Measurements from ENCODE around the gene P2RX3. TPM values are rescaled to one million over a fixed set of nuclear protein-coding genes. Genes with fewer than 3 reads are reported as not detected.

Gene P2RX3
- total and polyA plus RNA-seq, 10 donors: not detected

GRCh38 chr11:57323855-57324153 is 14.3 kb upstream of the P2RX3 start:
- TF ChIP-seq POLR2A (IDR thresholded peaks at IDR 0.05) (no peak), CTCF (IDR thresholded peaks at IDR 0.05 in 8 of 11, conservative IDR thresholded peaks at IDR 0.05 in 3 of 11) (no peak), POLR2AphosphoS5 (IDR thresholded peaks at IDR 0.05) (peak in 1 of 3 donors; percentile 4)
- 49 to 56% (median 50%) methylated on average over 8 to 9 of the region's 9 CpGs for WGBS, 5 donors
- intact Hi-C loops (cut with DNase I; ENCODE audit: low total_unique reads): no loop called here
- H3K27ac ChIP-seq: peak overlapping the region in 7 of 8 donors; percentile 89 to 96 (median 93)
- no peak for DNase-seq
- H3K36me3 ChIP-seq: peaks cover 0 to 45% (median 24%) of the 10 kb centered on the region in 6 donors
- H3K27me3 ChIP-seq (replicated peaks in 1 of 7): no peaks in the 10 kb centered on the region
- no peaks in the 10 kb centered on the region for H3K9me3 ChIP-seq
- peak overlapping the region; percentile 56 to 90 (median 70) for H3K4me3 ChIP-seq
- peaks cover 9 to 74% (median 45%) of the 10 kb centered on the region in 6 donors for H3K4me1 ChIP-seq

- H3K27ac ChIP-seq: peak overlapping the region; percentile 57 to 96 (median 92)
- peak; percentile 89 for DNase-seq
- peaks cover 9 to 69% (median 43%) of the 10 kb centered on the region in 6 donors for H3K4me1 ChIP-seq
- intact Hi-C loops (cut with DNase I; ENCODE audit: low total_unique reads): no loop called here
- peak overlapping the region; percentile 56 to 90 (median 70) for H3K4me3 ChIP-seq
- H3K36me3 ChIP-seq: peaks cover 0 to 46% (median 28%) of the 10 kb centered on the region in 6 donors
- no peaks in the 10 kb centered on the region for H3K27me3 ChIP-seq (replicated peaks in 1 of 7)
- no peaks in the 10 kb centered on the region for H3K9me3 ChIP-seq
- peak in 1 of 3 donors; percentile 23 for TF ChIP-seq POLR2AphosphoS5 (IDR thresholded peaks at IDR 0.05)
- no peak for TF ChIP-seq CTCF (IDR thresholded peaks at IDR 0.05 in 8 of 11, conservative IDR thresholded peaks at IDR 0.05 in 3 of 11)
- WGBS, 5 donors: 3 to 19% (median 4%) methylated on average over 19 to 60 of the region's 64 CpGs
Observed at GRCh38 chr11:57324154-57324885, 13.8 kb upstream of the P2RX3 start.

GRCh38 chr11:57324886-57325734 is 13.0 kb upstream of the P2RX3 start, which contains the start of gene TNKS1BP1:
TNKS1BP1 (minus strand) TSS chr11:57324952; CDS start chr11:57321885, 3,067 bp downstream.
- peaks cover 9 to 63% (median 42%) of the 10 kb centered on the region in 6 donors for H3K4me1 ChIP-seq
- WGBS, 5 donors: 2 to 4% (median 2%) methylated on average over 17 to 61 of the region's 61 CpGs
- TF ChIP-seq POLR2A (IDR thresholded peaks at IDR 0.05): peak in 1 of 3 donors; percentile 37
- peak in 1 of 11 experiments; percentile 20 for TF ChIP-seq CTCF (IDR thresholded peaks at IDR 0.05 in 8 of 11, conservative IDR thresholded peaks at IDR 0.05 in 3 of 11)
- TF ChIP-seq POLR2AphosphoS5 (IDR thresholded peaks at IDR 0.05): peak; percentile 82 to 90 (median 87)

GRCh38 chr11:57325735-57326048 is 12.5 kb upstream of the P2RX3 start:
- intact Hi-C loops (cut with DNase I; ENCODE audit: low total_unique reads): no loop called here
- Histone ChIP-seq H3K9me3 (no peaks in the 10 kb centered on the region), H3K27ac (peak overlapping the region; percentile 57 to 96 (median 92)), H3K27me3 (replicated peaks in 1 of 7) (no peaks in the 10 kb centered on the region), H3K4me1 (peaks cover 9 to 58% (median 42%) of the 10 kb centered on the region in 6 donors), H3K4me3 (peak overlapping the region in 7 of 8 donors; percentile 56 to 90 (median 71)), H3K36me3 (peaks cover 0 to 48% (median 42%) of the 10 kb centered on the region in 6 donors)
- 16 to 28% (median 26%) methylated on average over 6 of the region's 6 CpGs for WGBS, 5 donors
- no peak for DNase-seq
- TF ChIP-seq POLR2A (IDR thresholded peaks at IDR 0.05) (peak in 1 of 3 donors; percentile 7), POLR2AphosphoS5 (IDR thresholded peaks at IDR 0.05) (peak in 2 of 3 donors; percentile 75 to 79), CTCF (IDR thresholded peaks at IDR 0.05 in 8 of 11, conservative IDR thresholded peaks at IDR 0.05 in 3 of 11) (no peak)

More at GRCh38 chr11:57324886-57325734, 13.0 kb upstream of the P2RX3 start, which contains the start of gene TNKS1BP1:
- H3K27ac ChIP-seq: peak within 1 kb of the TSS; percentile 57 to 96 (median 92)
- DNase-seq: peak; percentile 98
- H3K4me3 ChIP-seq: peak within 1 kb of the TSS; percentile 56 to 90 (median 70)
- peaks cover 0 to 48% (median 36%) of the 10 kb centered on the region in 6 donors for H3K36me3 ChIP-seq
- intact Hi-C loops (cut with DNase I; ENCODE audit: low total_unique reads): no loop called here
- H3K9me3 ChIP-seq: no peaks in the 10 kb centered on the region
- H3K27me3 ChIP-seq (replicated peaks in 1 of 7): no peaks in the 10 kb centered on the region

Data from spleen (tissue), 11 donors.